NT2/D1 (cell line): Measurements from ENCODE around the gene ANKUB1.

Experiments used
- SUZ12 ChIP-seq: IDR thresholded peaks from 2 replicates; pipeline ENCODE4 v1.6.1; 2011; ENCODE audit not compliant: insufficient read length, insufficient read depth; ENCODE audit errors: extremely low read depth
- YY1 ChIP-seq: IDR thresholded peaks from 2 replicates; pipeline ENCODE4 v1.6.1; 2011; ENCODE audit not compliant: insufficient read length, insufficient read depth
- ZNF274 ChIP-seq: IDR thresholded peaks from 2 replicates; pipeline ENCODE4 v1.6.1; 2011; ENCODE audit warnings: mild to moderate bottlenecking, low read depth, low read length

- TF ChIP-seq SUZ12 (no peak), YY1 (no peak), ZNF274 (no peak)
Observed at GRCh38 chr3:149751551-149751950, 40.8 kb downstream of the ANKUB1 start.
